Progenitor cell of endocrine pancreas (in vitro differentiated cells): Measurements from ENCODE around the gene SLC6A5. TPM values are rescaled to one million over a fixed set of nuclear protein-coding genes. Genes with fewer than 3 reads are reported as not detected.
"Not testable (repeated sequence)": the region's sequence is repeated elsewhere in the genome, so short reads cannot be mapped to it uniquely, and the experiment has no call there.

ENCODE experiments used
- DNase-seq: peaks from one replicate; pipeline ENCODE4 v3.0.0; 2021; ENCODE audit warnings: low spot score; ENCODE audit not compliant: unreplicated experiment
- H3K27ac Mint-ChIP-seq: 2 replicates; pipeline ENCODE4 v1.8.0; 2021; ENCODE audit warnings: mild to moderate bottlenecking, moderate library complexity, mixed read lengths
- H3K27me3 Mint-ChIP-seq: 2 replicates; pipeline ENCODE4 v1.8.0; 2021; ENCODE audit warnings: mixed read lengths
- H3K36me3 Mint-ChIP-seq: 2 replicates; pipeline ENCODE4 v1.8.0; 2022; ENCODE audit warnings: mixed read lengths; ENCODE audit not compliant: insufficient read depth
- H3K4me1 Mint-ChIP-seq: 2 replicates; pipeline ENCODE4 v1.8.0; 2021; ENCODE audit warnings: low read depth, mixed read lengths
- H3K4me3 Mint-ChIP-seq: 2 replicates; pipeline ENCODE4 v1.8.0; 2021; ENCODE audit warnings: low read depth, mild to moderate bottlenecking, moderate library complexity, mixed read lengths
- H3K9me3 Mint-ChIP-seq: 2 replicates; pipeline ENCODE4 v1.8.0; 2021; ENCODE audit warnings: low read depth, mixed read lengths
- CTCF ChIP-seq: fragments of 200-600 bp; sonication (generic); IDR thresholded peaks from one replicate; pipeline ENCODE4 v1.5.0; 2021; ENCODE audit warnings: antibody characterized with exemption, mild to moderate bottlenecking; ENCODE audit not compliant: unreplicated experiment
- long read RNA-seq: library from polyadenylated mRNA; unstranded; transcript quantifications from one replicate; pipeline ENCODE4 v2.0.0, GENCODE V29; 2020
- total RNA-seq: library from RNA; stranded (reverse); gene quantifications from 2 replicates; pipeline ENCODE4 v1.2.1, GENCODE V29; 2021

The SLC6A5 gene
- total RNA-seq: not detected in 2 replicates
- long read RNA-seq: 0 reads

GRCh38 chr11:20599221-20600019 lies at the start of gene SLC6A5:
Gene SLC6A5 (plus strand): TSS chr11:20599608. CDS start chr11:20599673, 65 bp downstream.
- H3K4me1 Mint-ChIP-seq: peaks cover 1% of the 10 kb centered on the region
- DNase-seq: peak; percentile 83
- no peak within 1 kb of the TSS for H3K27ac Mint-ChIP-seq
- TF ChIP-seq CTCF: no peak
- no peaks in the 10 kb centered on the region for H3K9me3 Mint-ChIP-seq
- no peaks in the 10 kb centered on the region for H3K36me3 Mint-ChIP-seq
- peaks cover 90% of the 10 kb centered on the region for H3K27me3 Mint-ChIP-seq
- H3K4me3 Mint-ChIP-seq: no peak within 1 kb of the TSS

- Mint-ChIP-seq H3K27ac (no peak overlapping the region), H3K4me3 (no peak overlapping the region), H3K4me1 (no peaks in the 10 kb centered on the region), H3K9me3 (peaks cover 1% of the 10 kb centered on the region), H3K27me3 (no peaks in the 10 kb centered on the region), H3K36me3 (no peaks in the 10 kb centered on the region)
- TF ChIP-seq CTCF: no peak
- DNase-seq: no peak
Measured at GRCh38 chr11:20551096-20551495, 48.3 kb upstream of the SLC6A5 start.

- no peaks in the 10 kb centered on the region for H3K27me3 Mint-ChIP-seq
- no peak for TF ChIP-seq CTCF
- H3K4me1 Mint-ChIP-seq: no peaks in the 10 kb centered on the region
- DNase-seq: no peak
- H3K9me3 Mint-ChIP-seq: peaks cover 7% of the 10 kb centered on the region
- no peaks in the 10 kb centered on the region for H3K36me3 Mint-ChIP-seq
- no peak overlapping the region for H3K4me3 Mint-ChIP-seq
- no peak overlapping the region for H3K27ac Mint-ChIP-seq
Measured at GRCh38 chr11:20555783-20556182, 43.6 kb upstream of the SLC6A5 start.

- not testable (repeated sequence) for H3K27me3 Mint-ChIP-seq, H3K9me3 Mint-ChIP-seq, H3K4me1 Mint-ChIP-seq, H3K27ac Mint-ChIP-seq, H3K36me3 Mint-ChIP-seq, DNase-seq, H3K4me3 Mint-ChIP-seq
Measured at GRCh38 chr11:20556396-20556795, 43.0 kb upstream of the SLC6A5 start.

GRCh38 chr11:20558741-20559140 lies 40.7 kb upstream of the SLC6A5 start:
- Mint-ChIP-seq H3K27me3 (no peaks in the 10 kb centered on the region), H3K4me1 (no peaks in the 10 kb centered on the region), H3K36me3 (no peaks in the 10 kb centered on the region), H3K4me3 (no peak overlapping the region), H3K9me3 (peaks cover 7% of the 10 kb centered on the region), H3K27ac (no peak overlapping the region)
- TF ChIP-seq CTCF: no peak
- DNase-seq: no peak
